Smooth muscle cell of the brain vasculature (primary cell): Measurements from ENCODE around the gene LRP8.

ENCODE experiments used
- DNase-seq: peaks from one replicate; pipeline ENCODE4 v3.0.0-alpha.2; 2012; ENCODE audit warnings: low read depth, low spot score

The LRP8 gene

GRCh38 chr1:53340660-53341520, 13.0 kb upstream of the LRP8 start:
- no peak for DNase-seq

- DNase-seq, result no peak
Measured at GRCh38 chr1:53339736-53340635, 12.1 kb upstream of the LRP8 start.

- DNase-seq, result no peak
Measured at GRCh38 chr1:53338423-53338822, 10.6 kb upstream of the LRP8 start.

GRCh38 chr1:53337499-53337898, 9.6 kb upstream of the LRP8 start:
- DNase-seq, result no peak

GRCh38 chr1:53336146-53336545, 8.3 kb upstream of the LRP8 start:
- no peak for DNase-seq

- DNase-seq, result no peak
Measured at GRCh38 chr1:53335661-53336060, 7.8 kb upstream of the LRP8 start.

- no peak for DNase-seq
Measured at GRCh38 chr1:53334781-53335180, 6.9 kb upstream of the LRP8 start.

GRCh38 chr1:53334312-53334711, 6.4 kb upstream of the LRP8 start:
- no peak for DNase-seq

GRCh38 chr1:53332833-53333232, 5.0 kb upstream of the LRP8 start:
- no peak for DNase-seq

GRCh38 chr1:53332186-53332564, 4.3 kb upstream of the LRP8 start:
- DNase-seq, result no peak

- DNase-seq, result no peak
Measured at GRCh38 chr1:53331446-53332185, 3.7 kb upstream of the LRP8 start.

- no peak for DNase-seq
Measured at GRCh38 chr1:53330819-53331218, 2.9 kb upstream of the LRP8 start.

- DNase-seq, result no peak
Measured at GRCh38 chr1:53328541-53329499, 950 bp upstream of the LRP8 start.

- no peak for DNase-seq
Measured at GRCh38 chr1:53327182-53327913, 522 bp downstream of the LRP8 start.

GRCh38 chr1:53326598-53327181, 1.2 kb downstream of the LRP8 start:
- DNase-seq, result no peak

- peak; percentile 56 for DNase-seq
Measured at GRCh38 chr1:53326088-53326597, 1.7 kb downstream of the LRP8 start.

GRCh38 chr1:53325326-53326087, 2.4 kb downstream of the LRP8 start:
- no peak for DNase-seq

- DNase-seq, result no peak
Measured at GRCh38 chr1:53324728-53325297, 3.1 kb downstream of the LRP8 start.
